H1 (cell line): Measurements from ENCODE around the gene KRT80. TPM values are rescaled to one million over a fixed set of nuclear protein-coding genes. Genes with fewer than 3 reads are reported as not detected.

Experiments
- CTCF ChIA-PET: fragments of 300-600 bp; sonication (Branson Sonifier 250); formaldehyde crosslinking; loops from one replicate; lab custom pipeline; 2021; ENCODE audit not compliant: partially characterized antibody; lab: Charles Lee
- POLR2A ChIA-PET: fragments of 300-600 bp; sonication (Branson Sonifier 250); formaldehyde crosslinking; loops from one replicate; lab custom pipeline; 2021; ENCODE audit warnings: inconsistent platforms; ENCODE audit not compliant: partially characterized antibody; lab: Charles Lee
- DNase-seq, 2 experiments: peaks; one replicate each; pipeline versions ENCODE4 v3.0.0 to v3.0.0-alpha.2; 2010 to 2022; ENCODE audit warnings: low spot score in 2 of 2, low read depth in 1 of 2, mixed read lengths in 1 of 2
- FAIRE-seq: peaks from 2 replicates; lab custom pipeline; 2011; peaks lifted over from hg19 to GRCh38; lab: Jason Lieb, UNC
- H2AFZ ChIP-seq: 2 replicates; pipeline ENCODE4 v1.8.1; 2012; ENCODE audit warnings: low read length, inconsistent platforms
- H2AK5ac ChIP-seq: 2 replicates; pipeline ENCODE4 v1.6.1; 2013; ENCODE audit warnings: low read depth, low read length
- H2BK120ac ChIP-seq: replicated peaks from 2 replicates; pipeline ENCODE3; 2013; ENCODE audit warnings: low read depth, low read length, inconsistent platforms
- H2BK12ac ChIP-seq: 2 replicates; pipeline ENCODE4 v1.6.1; 2013; ENCODE audit warnings: low read depth, low read length
- H2BK15ac ChIP-seq: 2 replicates; pipeline ENCODE4 v1.6.1; 2013; ENCODE audit warnings: low read length
- H2BK20ac ChIP-seq: 2 replicates; pipeline ENCODE4 v1.6.1; 2013; ENCODE audit warnings: low read length
- H2BK5ac ChIP-seq: 2 replicates; pipeline ENCODE4 v1.6.1; 2013; ENCODE audit warnings: low read depth, low read length
- H3K14ac ChIP-seq: 2 replicates; pipeline ENCODE4 v1.6.1; 2013; ENCODE audit warnings: inconsistent platforms; ENCODE audit not compliant: insufficient read length
- H3K18ac ChIP-seq: 2 replicates; pipeline ENCODE4 v1.6.1; 2013; ENCODE audit warnings: low read length; ENCODE audit errors: extremely low read depth
- H3K23ac ChIP-seq: 2 replicates; pipeline ENCODE4 v1.6.1; 2013; ENCODE audit warnings: inconsistent platforms; ENCODE audit not compliant: insufficient read length
- H3K23me2 ChIP-seq: 2 replicates; pipeline ENCODE4 v1.6.1; 2013; ENCODE audit warnings: low read depth, low read length
- H3K27ac ChIP-seq: 2 replicates; pipeline ENCODE4 v1.6.1; 2011; ENCODE audit warnings: low read depth, low read length, inconsistent platforms
- H3K27me3 ChIP-seq, 4 experiments: replicated peaks in 1 of 4; 1 replicate in 1 of 4; 2 replicates in 3 of 4; pipeline versions ENCODE4 v1.6.1 to v1.8.1; 2011 to 2013; ENCODE audit warnings: low read length in 3 of 4, mild to moderate bottlenecking in 3 of 4, inconsistent platforms in 2 of 4, mixed read lengths in 2 of 4, moderate library complexity in 1 of 4; ENCODE audit not compliant: control insufficient read depth in 3 of 4, insufficient read depth in 3 of 4; ENCODE audit errors: extremely low read depth in 1 of 4
- H3K36me3 ChIP-seq, 4 experiments: 2 replicates each; pipeline versions ENCODE4 v1.6.1 to v1.8.1; 2011 to 2013; ENCODE audit warnings: mild to moderate bottlenecking in 4 of 4, low read length in 3 of 4, moderate library complexity in 2 of 4, control low read depth in 1 of 4, inconsistent platforms in 1 of 4; ENCODE audit not compliant: insufficient read depth in 4 of 4, control insufficient read depth in 2 of 4
- H3K4ac ChIP-seq: replicated peaks from 2 replicates; pipeline ENCODE3; 2013; ENCODE audit warnings: low read length, low read depth, mixed read lengths, inconsistent platforms; ENCODE audit not compliant: insufficient read length
- H3K4me1 ChIP-seq, 4 experiments: replicated peaks in 1 of 4; 1 replicate in 1 of 4; 2 replicates in 3 of 4; pipeline versions ENCODE4 v1.6.1 to v1.8.1; 2011 to 2013; ENCODE audit warnings: low read length in 3 of 4, inconsistent platforms in 2 of 4, mixed read lengths in 1 of 4; ENCODE audit not compliant: insufficient read depth in 4 of 4, control insufficient read depth in 3 of 4
- H3K4me2 ChIP-seq, 2 experiments: 2 replicates each; pipeline versions ENCODE4 v1.6.1 to v1.8.1; 2011 to 2013; ENCODE audit warnings: low read depth in 2 of 2, low read length in 2 of 2, control low read depth in 1 of 2, inconsistent platforms in 1 of 2, mild to moderate bottlenecking in 1 of 2; ENCODE audit not compliant: insufficient read depth in 1 of 2
- H3K4me3 ChIP-seq, 4 experiments: fragments of 200-600, 300-600 bp in 1 of 4; sonication (generic), shearing (Covaris generic), sonication (Bioruptor Twin) in 1 of 4; 2 replicates each; pipeline versions ENCODE4 v1.5.1 to v1.8.1; 2011 to 2016; ENCODE audit warnings: low read length in 4 of 4, low read depth in 3 of 4, control low read depth in 2 of 4, inconsistent platforms in 2 of 4, mild to moderate bottlenecking in 2 of 4, mixed read lengths in 1 of 4, moderate library complexity in 1 of 4; ENCODE audit not compliant: insufficient read depth in 2 of 4; ENCODE audit errors: extremely low read depth in 1 of 4
- H3K56ac ChIP-seq: replicated peaks from 2 replicates; pipeline ENCODE3; 2013; ENCODE audit warnings: low read depth, mild to moderate bottlenecking, mixed read lengths, low read length, inconsistent platforms; ENCODE audit not compliant: insufficient read length
- H3K79me1 ChIP-seq: 2 replicates; pipeline ENCODE4 v1.6.1; 2013; ENCODE audit warnings: low read depth, low read length, control low read depth
- H3K79me2 ChIP-seq, 2 experiments: 2 replicates each; pipeline versions ENCODE4 v1.6.1 to v1.8.1; 2012 to 2013; ENCODE audit warnings: low read length in 2 of 2, mild to moderate bottlenecking in 2 of 2, inconsistent platforms in 1 of 2; ENCODE audit not compliant: insufficient read depth in 2 of 2, control insufficient read depth in 1 of 2
- H3K9ac ChIP-seq, 4 experiments: replicated peaks in 1 of 4; 1 replicate in 1 of 4; 2 replicates in 3 of 4; pipeline versions ENCODE4 v1.6.1 to v1.8.1; 2011 to 2013; ENCODE audit warnings: low read depth in 3 of 4, low read length in 3 of 4, control low read depth in 2 of 4, mild to moderate bottlenecking in 2 of 4, moderate library complexity in 2 of 4, inconsistent platforms in 1 of 4; ENCODE audit errors: extremely low read depth in 1 of 4
- H3K9me3 ChIP-seq, 2 experiments: 2 replicates each; pipeline versions ENCODE4 v1.6.1 to v1.8.1; 2012 to 2013; ENCODE audit warnings: mild to moderate bottlenecking in 2 of 2, moderate library complexity in 2 of 2, control low read depth in 1 of 2, inconsistent platforms in 1 of 2, low read depth in 1 of 2, low read length in 1 of 2, mixed read lengths in 1 of 2; ENCODE audit not compliant: insufficient read depth in 2 of 2
- H4K20me1 ChIP-seq, 2 experiments: replicated peaks in 1 of 2; 2 replicates each; pipeline versions ENCODE3 to v1.8.1; 2011 to 2013; ENCODE audit warnings: inconsistent platforms in 2 of 2, low read length in 2 of 2, mild to moderate bottlenecking in 1 of 2; ENCODE audit not compliant: insufficient read depth in 2 of 2, control insufficient read depth in 1 of 2
- H4K5ac ChIP-seq: 2 replicates; pipeline ENCODE4 v1.6.1; 2013; ENCODE audit warnings: low read length, low read depth, mixed read lengths, inconsistent platforms; ENCODE audit not compliant: insufficient read length
- H4K8ac ChIP-seq: 2 replicates; pipeline ENCODE4 v1.8.0; 2013; ENCODE audit warnings: mild to moderate bottlenecking, moderate library complexity, low read length, inconsistent platforms; ENCODE audit not compliant: insufficient read depth; ENCODE audit errors: extremely low read depth
- H4K91ac ChIP-seq: replicated peaks from 2 replicates; pipeline ENCODE3; 2013; ENCODE audit warnings: low read length, mixed read lengths, inconsistent platforms; ENCODE audit not compliant: insufficient read length
- CBX5 ChIP-seq: fragments of 300-800, 300-1000 bp; sonication (generic); IDR thresholded peaks from 2 replicates; pipeline ENCODE4 v1.7.1; 2016; ENCODE audit warnings: antibody characterized with exemption, low read length, low read depth
- CEBPB ChIP-seq: IDR thresholded peaks from 2 replicates; pipeline ENCODE4 v1.6.1; 2012; ENCODE audit warnings: low read depth, low read length
- CHD1 ChIP-seq: IDR thresholded peaks from 2 replicates; pipeline ENCODE4 v1.6.1; 2012; ENCODE audit warnings: low read depth, low read length, improper control_type of control experiment
- CHD2 ChIP-seq: IDR thresholded peaks from 2 replicates; pipeline ENCODE4 v1.6.1; 2012; ENCODE audit warnings: low read length, improper control_type of control experiment
- CREB1 ChIP-seq: IDR thresholded peaks from 2 replicates; pipeline ENCODE4 v1.6.1; 2012; ENCODE audit warnings: inconsistent platforms
- KDM4A ChIP-seq: IDR thresholded peaks from one replicate; pipeline ENCODE4 v1.7.1; 2012; ENCODE audit warnings: low read depth, mild to moderate bottlenecking, moderate library complexity, low read length, inconsistent platforms; ENCODE audit not compliant: severe bottlenecking
- RAD21 ChIP-seq, 2 experiments: IDR thresholded peaks in 1 of 2; conservative IDR thresholded peaks in 1 of 2; 2 replicates each; pipeline ENCODE4 v1.6.1; 2011; ENCODE audit warnings: low read depth in 2 of 2, low read length in 2 of 2, improper control_type of control experiment in 1 of 2, inconsistent platforms in 1 of 2, mild to moderate bottlenecking in 1 of 2, moderate library complexity in 1 of 2
- WGBS, 2 experiments: shearing (Covaris generic) in 1 of 2; methylation state at CpG; one replicate each; pipeline versions ENCODE4 v1.1.6 to v1.1.7; 2013 to 2015; ENCODE audit warnings: low lambda C conversion rate in 2 of 2, mixed read lengths in 2 of 2, inconsistent platforms in 1 of 2, low coverage in 1 of 2, missing lambda C conversion rate in 1 of 2; ENCODE audit not compliant: insufficient replicate concordance in 2 of 2, insufficient coverage in 1 of 2, insufficient read length in 1 of 2; ENCODE audit errors: extremely low coverage in 1 of 2, missing lambda C conversion rate in 1 of 2; 5-methylcytosine and 5-hydroxymethylcytosine counted together
- polyA plus RNA-seq, 7 experiments: library from polyadenylated mRNA; depleted of rRNA in 3 of 7; stranded (reverse) in 5 of 7; unstranded in 2 of 7; fragments of >200 nt in 5 of 7; fragments of 200-250 nt in 2 of 7; gene quantifications; 1 replicate in 5 of 7; 2 replicates in 1 of 7; 4 replicates in 1 of 7; pipeline versions ENCODE4 v1.2.1 to v1.2.3, GENCODE V29; 2011 to 2013; ENCODE audit warnings: missing spikeins in 2 of 7, mixed read lengths in 2 of 7
- total RNA-seq: library from RNA; stranded (reverse); fragmentation: NEBNext Ultra II Directional; extraction: Animal tissue kit (Norgen Biotek cat#: 25700); gene quantifications from 2 replicates; pipeline ENCODE4 v1.2.1, GENCODE V29; 2021
- TF ChIP-seq, protein P1 (sequence below): IDR thresholded peaks from 2 replicates; pipeline ENCODE4 v1.6.1; 2012; ENCODE audit warnings: inconsistent platforms
- TF ChIP-seq, protein P2 (sequence below): IDR thresholded peaks from 2 replicates; pipeline ENCODE4 v1.6.1; 2012; ENCODE audit warnings: low read length, inconsistent platforms

KRT80 gene
- total and polyA plus RNA-seq, 2 of the 8 experiments (the other 6 are each of a cell fraction or from before 2014, with no cell fraction given), result 0.05 TPM; not detected in 1

DNA sequence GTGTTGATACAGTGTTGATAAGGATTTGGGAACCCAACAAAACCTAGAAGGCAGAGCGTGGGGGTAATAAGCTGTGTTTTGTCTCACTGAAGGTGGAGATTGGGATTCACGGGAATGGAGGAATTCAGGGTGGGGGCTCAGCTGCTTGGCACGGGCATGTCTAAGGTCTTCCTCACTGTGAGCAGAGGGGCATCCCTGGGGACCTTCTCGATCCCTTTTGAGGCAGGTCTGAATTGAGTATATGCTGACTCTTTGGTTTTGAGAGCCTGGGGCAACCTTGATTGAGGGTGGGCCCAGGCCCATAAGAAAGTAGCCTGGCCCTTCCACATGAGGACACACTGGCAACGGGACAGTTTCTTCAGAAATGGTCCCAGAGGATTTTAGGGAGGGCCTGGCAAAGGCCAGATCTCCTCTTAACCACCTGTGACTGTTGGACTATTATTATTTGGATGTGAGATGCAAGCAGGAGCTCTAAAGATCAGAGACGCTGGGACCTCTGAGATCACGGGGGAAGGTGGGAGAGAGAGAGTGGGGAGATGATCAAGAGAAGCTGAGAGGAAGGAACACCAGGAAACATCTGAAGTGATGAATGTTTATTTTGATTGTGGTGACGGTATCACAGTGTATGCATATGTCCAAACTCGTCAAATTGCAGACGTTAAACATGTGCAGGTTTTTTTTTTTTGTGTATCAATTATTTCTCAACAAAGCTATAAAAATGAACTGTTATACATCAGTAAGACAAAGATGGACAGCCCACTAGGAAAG, 63.9 kb downstream of the KRT80 start:
- Histone ChIP-seq H3K79me1 (no peaks in the 10 kb centered on the region), H3K27ac (no peak overlapping the region), H3K79me2 (no peaks in the 10 kb centered on the region), H3K23ac (no peak overlapping the region), H2BK15ac (peak overlapping the region; percentile 49; the same call in 1 of the 2 replicates), H3K4me1 (peaks cover 23 to 39% (median 31%) of the 10 kb centered on the region in 4 experiments), H3K23me2 (no peaks in the 10 kb centered on the region), H2BK120ac (no peak overlapping the region), H3K14ac (no peak overlapping the region), H4K5ac (no peak overlapping the region), H3K56ac (no peak overlapping the region), H4K8ac (no peak overlapping the region), H3K9me3 (no peaks in the 10 kb centered on the region), H2AFZ (no peak overlapping the region), H2AK5ac (no peak overlapping the region), H3K27me3 (no peaks in the 10 kb centered on the region), H3K36me3 (no peaks in the 10 kb centered on the region), H2BK5ac (peak overlapping the region; percentile 89; the same call in 1 of the 2 replicates), H4K20me1 (no peaks in the 10 kb centered on the region), H3K4ac (no peak overlapping the region), H2BK12ac (peak overlapping the region; percentile 94; the same call in 1 of the 2 replicates), H3K18ac (peak overlapping the region; percentile 38; the same call in 1 of the 2 replicates), H4K91ac (peak overlapping the region; percentile 5), H2BK20ac (peak overlapping the region; percentile 97; the same call in 1 of the 2 replicates), H3K4me2 (no peak overlapping the region), H3K9ac (no peak overlapping the region), H3K4me3 (no peak overlapping the region)
- ChIA-PET CTCF (interaction anchor here (0.6 to 12.6 kb wide), 14 partner anchors 10 to 268 kb away, joined by 3 to 338 read pairs (median 4); partner anchors contain the start of gene SMIM41), POLR2A (interaction anchor here (1.4 to 3.0 kb wide), 2 partner anchors 10 to 17 kb away, joined by 5 to 10 read pairs; no protein-coding TSS in a partner anchor)
- TF ChIP-seq, protein P1, sequence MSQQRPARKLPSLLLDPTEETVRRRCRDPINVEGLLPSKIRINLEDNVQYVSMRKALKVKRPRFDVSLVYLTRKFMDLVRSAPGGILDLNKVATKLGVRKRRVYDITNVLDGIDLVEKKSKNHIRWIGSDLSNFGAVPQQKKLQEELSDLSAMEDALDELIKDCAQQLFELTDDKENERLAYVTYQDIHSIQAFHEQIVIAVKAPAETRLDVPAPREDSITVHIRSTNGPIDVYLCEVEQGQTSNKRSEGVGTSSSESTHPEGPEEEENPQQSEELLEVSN, result no peak
- TF ChIP-seq RAD21 (IDR thresholded peaks at IDR 0.05 in 1 of 2, conservative IDR thresholded peaks at IDR 0.05 in 1 of 2; ENCODE audit: low read depth in 2 of 2, low read length in 2 of 2) (no peak), CREB1 (no peak), CEBPB (no peak), CHD2 (no peak), CBX5 (no peak), CHD1 (no peak), KDM4A (no peak)
- TF ChIP-seq, protein P2, sequence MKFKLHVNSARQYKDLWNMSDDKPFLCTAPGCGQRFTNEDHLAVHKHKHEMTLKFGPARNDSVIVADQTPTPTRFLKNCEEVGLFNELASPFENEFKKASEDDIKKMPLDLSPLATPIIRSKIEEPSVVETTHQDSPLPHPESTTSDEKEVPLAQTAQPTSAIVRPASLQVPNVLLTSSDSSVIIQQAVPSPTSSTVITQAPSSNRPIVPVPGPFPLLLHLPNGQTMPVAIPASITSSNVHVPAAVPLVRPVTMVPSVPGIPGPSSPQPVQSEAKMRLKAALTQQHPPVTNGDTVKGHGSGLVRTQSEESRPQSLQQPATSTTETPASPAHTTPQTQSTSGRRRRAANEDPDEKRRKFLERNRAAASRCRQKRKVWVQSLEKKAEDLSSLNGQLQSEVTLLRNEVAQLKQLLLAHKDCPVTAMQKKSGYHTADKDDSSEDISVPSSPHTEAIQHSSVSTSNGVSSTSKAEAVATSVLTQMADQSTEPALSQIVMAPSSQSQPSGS, result no peak
- DNase-seq (no peak), FAIRE-seq (no peak)
- 84% methylated on average over 10 of the region's 10 CpGs; no CpG with 5 or more reads in 1 of the 2 experiments for WGBS, 2 experiments
